HG03159 (cell line): ENCODE measurements around the gene CDH1.
"Not testable (repeated sequence)": the region's sequence is repeated elsewhere in the genome, so short reads cannot be mapped to it uniquely, and the experiment has no call there.

Experiments used
- ATAC-seq: cut with Tn5 transposase; IDR thresholded peaks from one replicate; pipeline ENCODE4 v1.9.1; 2021; ENCODE audit warnings: mild to moderate bottlenecking, moderate library complexity; ENCODE audit not compliant: unreplicated experiment

Gene CDH1

GRCh38 chr16:68737046-68737729 is at the start of gene CDH1:
Gene CDH1, plus strand, starts transcription at chr16:68737292. Its CDS starts 124 bp downstream, at chr16:68737416.
- ATAC-seq: no peak

- no peak for ATAC-seq
Observed at GRCh38 chr16:68689921-68690320, 47.2 kb upstream of the CDH1 start.

- ATAC-seq: no peak
Observed at GRCh38 chr16:68695575-68695974, 41.5 kb upstream of the CDH1 start.

GRCh38 chr16:68696514-68696913 is 40.6 kb upstream of the CDH1 start:
- ATAC-seq: no peak

GRCh38 chr16:68698091-68698490 is 39.0 kb upstream of the CDH1 start:
- ATAC-seq: no peak

- no peak for ATAC-seq
Observed at GRCh38 chr16:68700120-68700519, 37.0 kb upstream of the CDH1 start.

GRCh38 chr16:68700831-68701230 is 36.3 kb upstream of the CDH1 start:
- no peak for ATAC-seq

GRCh38 chr16:68704232-68704867 is 32.7 kb upstream of the CDH1 start:
- ATAC-seq: no peak

- no peak for ATAC-seq
Observed at GRCh38 chr16:68707340-68708152, 29.5 kb upstream of the CDH1 start.

GRCh38 chr16:68710211-68710610 is 26.9 kb upstream of the CDH1 start:
- no peak for ATAC-seq

- ATAC-seq: no peak
Observed at GRCh38 chr16:68711421-68712139, 25.5 kb upstream of the CDH1 start.

- no peak for ATAC-seq
Observed at GRCh38 chr16:68713361-68713760, 23.7 kb upstream of the CDH1 start.

GRCh38 chr16:68715471-68715870 is 21.6 kb upstream of the CDH1 start:
- no peak for ATAC-seq

GRCh38 chr16:68716516-68716915 is 20.6 kb upstream of the CDH1 start:
- ATAC-seq: not testable (repeated sequence)

- no peak for ATAC-seq
Observed at GRCh38 chr16:68717684-68718083, 19.4 kb upstream of the CDH1 start.

GRCh38 chr16:68718590-68718989 is 18.5 kb upstream of the CDH1 start:
- no peak for ATAC-seq

- peak; percentile 68 for ATAC-seq
Observed at GRCh38 chr16:68719993-68720489, 17.1 kb upstream of the CDH1 start.

- no peak for ATAC-seq
Observed at GRCh38 chr16:68722119-68723024, 14.7 kb upstream of the CDH1 start.

GRCh38 chr16:68724797-68725196 is 12.3 kb upstream of the CDH1 start:
- no peak for ATAC-seq

GRCh38 chr16:68728523-68728922 is 8.6 kb upstream of the CDH1 start:
- no peak for ATAC-seq
